WTC11 (cell line): ENCODE measurements around the gene SLIT3. TPM values are rescaled to one million over a fixed set of nuclear protein-coding genes. Genes with fewer than 3 reads are reported as not detected.

Experiments
- ATAC-seq: fragments of 200-7000 bp; cut with Tn5 transposase; 2 replicates; pipeline ENCODE4 v1.10.0; 2021; ENCODE audit warnings: mild to moderate bottlenecking, moderate library complexity
- CTCF ChIA-PET: fragments of 300-600 bp; sonication (Branson Sonifier 250); formaldehyde crosslinking; loops from one replicate; lab custom pipeline; 2021; ENCODE audit warnings: antibody characterized with exemption; lab: Charles Lee
- POLR2A ChIA-PET: fragments of 350-600 bp; sonication (Branson Sonifier 250); formaldehyde crosslinking; loops from one replicate; lab custom pipeline; 2021; ENCODE audit warnings: antibody characterized with exemption; lab: Charles Lee
- DNase-seq: peaks from one replicate; pipeline ENCODE4 v3.0.0; 2021; ENCODE audit warnings: low spot score
- H3K27ac Mint-ChIP-seq: 2 replicates; pipeline ENCODE4 v1.8.0; 2021; ENCODE audit warnings: mixed read lengths
- H3K27me3 Mint-ChIP-seq: 2 replicates; pipeline ENCODE4 v1.8.0; 2021; ENCODE audit warnings: low read depth, mild to moderate bottlenecking, moderate library complexity, mixed read lengths
- H3K36me3 Mint-ChIP-seq: 2 replicates; pipeline ENCODE4 v1.8.0; 2021; ENCODE audit warnings: mixed read lengths
- H3K4me1 Mint-ChIP-seq: 2 replicates; pipeline ENCODE4 v1.8.0; 2022; ENCODE audit warnings: mixed read lengths
- H3K4me3 Mint-ChIP-seq: 2 replicates; pipeline ENCODE4 v1.8.0; 2021; ENCODE audit warnings: mild to moderate bottlenecking, moderate library complexity, mixed read lengths
- H3K9me3 Mint-ChIP-seq: 2 replicates; pipeline ENCODE4 v1.8.0; 2021; ENCODE audit warnings: mixed read lengths
- CBFB ChIP-seq: sonication (generic); formaldehyde crosslinking; IDR thresholded peaks from 2 replicates; pipeline ENCODE4 v1.8.1; 2022; ENCODE audit warnings: mild to moderate bottlenecking, low read depth, missing genetic modification reagents
- CREB1 ChIP-seq: sonication (generic); formaldehyde crosslinking; IDR thresholded peaks from 2 replicates; pipeline ENCODE4 v1.8.0; 2023; ENCODE audit warnings: mild to moderate bottlenecking, missing genetic modification reagents
- EMX1 ChIP-seq: fragments of 250-450 bp; sonication (Bioruptor Pico); IDR thresholded peaks from 2 replicates; pipeline ENCODE4 v1.8.0; 2021; ENCODE audit warnings: mild to moderate bottlenecking
- GTF2I ChIP-seq: fragments of 250-450 bp; sonication (Bioruptor Pico); conservative IDR thresholded peaks from 2 replicates; pipeline ENCODE4 v1.4.0; 2021; ENCODE audit warnings: mild to moderate bottlenecking
- HMGA2 ChIP-seq: fragments of 250-450 bp; sonication (Bioruptor Pico); IDR thresholded peaks from 2 replicates; pipeline ENCODE4 v1.4.0; 2021; ENCODE audit warnings: mild to moderate bottlenecking, moderate library complexity
- KAT7 ChIP-seq: sonication (generic); formaldehyde crosslinking; IDR thresholded peaks from 2 replicates; pipeline ENCODE4 v1.8.1; 2023; ENCODE audit warnings: missing genetic modification reagents, mild to moderate bottlenecking, borderline replicate concordance
- NR1H2 ChIP-seq: sonication (generic); formaldehyde crosslinking; IDR thresholded peaks from 2 replicates; pipeline ENCODE4 v1.9.0; 2021; ENCODE audit warnings: mild to moderate bottlenecking, moderate library complexity, missing genetic modification reagents
- TEAD1 ChIP-seq: sonication (generic); formaldehyde crosslinking; IDR thresholded peaks from 2 replicates; pipeline ENCODE4 v1.8.0; 2022; ENCODE audit warnings: mild to moderate bottlenecking, missing genetic modification reagents
- TP53 ChIP-seq: sonication (generic); formaldehyde crosslinking; IDR thresholded peaks from 2 replicates; pipeline ENCODE4 v1.8.1; 2023; ENCODE audit warnings: mild to moderate bottlenecking, missing genetic modification reagents
- ZNF121 ChIP-seq: sonication (generic); formaldehyde crosslinking; IDR thresholded peaks from 2 replicates; pipeline ENCODE4 v1.8.0; 2023; ENCODE audit warnings: missing genetic modification reagents
- ZNF263 ChIP-seq: sonication (generic); formaldehyde crosslinking; IDR thresholded peaks from 2 replicates; pipeline ENCODE4 v1.8.1; 2022; ENCODE audit warnings: low read depth, mild to moderate bottlenecking, moderate library complexity, missing genetic modification reagents
- ZNF671 ChIP-seq: fragments of 250-450 bp; sonication (Bioruptor Pico); IDR thresholded peaks from 2 replicates; pipeline ENCODE4 v1.8.0; 2021; ENCODE audit warnings: mild to moderate bottlenecking
- total RNA-seq: library from RNA; stranded (reverse); gene quantifications from 3 replicates; pipeline ENCODE4 v1.2.3, GENCODE V29; 2021
- TF ChIP-seq, protein P1 (sequence below): fragments of 250-450 bp; sonication (Bioruptor Pico); IDR thresholded peaks from 2 replicates; pipeline ENCODE4 v1.9.0; 2021; ENCODE audit warnings: mild to moderate bottlenecking, borderline replicate concordance
- TF ChIP-seq, protein P2 (sequence below): sonication (generic); formaldehyde crosslinking; IDR thresholded peaks from 2 replicates; pipeline ENCODE4 v1.8.0; 2022; ENCODE audit warnings: mild to moderate bottlenecking, missing genetic modification reagents
- TF ChIP-seq, protein P3 (sequence below): sonication (generic); formaldehyde crosslinking; IDR thresholded peaks from 2 replicates; pipeline ENCODE4 v1.8.0; 2022; ENCODE audit warnings: mild to moderate bottlenecking, missing genetic modification reagents
- TF ChIP-seq, protein P4 (sequence below): fragments of 250-450 bp; sonication (Bioruptor Pico); conservative IDR thresholded peaks from 2 replicates; pipeline ENCODE4 v1.9.0; 2021; ENCODE audit warnings: mild to moderate bottlenecking
- TF ChIP-seq, protein P5 (sequence below): sonication (generic); formaldehyde crosslinking; IDR thresholded peaks from 2 replicates; pipeline ENCODE4 v1.8.1; 2022; ENCODE audit warnings: missing genetic modification reagents, borderline replicate concordance
- TF ChIP-seq, protein P6 (sequence below): sonication (generic); formaldehyde crosslinking; conservative IDR thresholded peaks from 2 replicates; pipeline ENCODE4 v1.8.1; 2022; ENCODE audit warnings: mild to moderate bottlenecking, missing genetic modification reagents
- TF ChIP-seq, protein P7 (sequence below): fragments of 250-450 bp; sonication (Bioruptor Pico); IDR thresholded peaks from 2 replicates; pipeline ENCODE4 v1.9.0; 2021; ENCODE audit warnings: mild to moderate bottlenecking

Gene SLIT3
- total RNA-seq, 1 experiment from 2014 or later = 1.9 TPM

- TF ChIP-seq, protein P1, sequence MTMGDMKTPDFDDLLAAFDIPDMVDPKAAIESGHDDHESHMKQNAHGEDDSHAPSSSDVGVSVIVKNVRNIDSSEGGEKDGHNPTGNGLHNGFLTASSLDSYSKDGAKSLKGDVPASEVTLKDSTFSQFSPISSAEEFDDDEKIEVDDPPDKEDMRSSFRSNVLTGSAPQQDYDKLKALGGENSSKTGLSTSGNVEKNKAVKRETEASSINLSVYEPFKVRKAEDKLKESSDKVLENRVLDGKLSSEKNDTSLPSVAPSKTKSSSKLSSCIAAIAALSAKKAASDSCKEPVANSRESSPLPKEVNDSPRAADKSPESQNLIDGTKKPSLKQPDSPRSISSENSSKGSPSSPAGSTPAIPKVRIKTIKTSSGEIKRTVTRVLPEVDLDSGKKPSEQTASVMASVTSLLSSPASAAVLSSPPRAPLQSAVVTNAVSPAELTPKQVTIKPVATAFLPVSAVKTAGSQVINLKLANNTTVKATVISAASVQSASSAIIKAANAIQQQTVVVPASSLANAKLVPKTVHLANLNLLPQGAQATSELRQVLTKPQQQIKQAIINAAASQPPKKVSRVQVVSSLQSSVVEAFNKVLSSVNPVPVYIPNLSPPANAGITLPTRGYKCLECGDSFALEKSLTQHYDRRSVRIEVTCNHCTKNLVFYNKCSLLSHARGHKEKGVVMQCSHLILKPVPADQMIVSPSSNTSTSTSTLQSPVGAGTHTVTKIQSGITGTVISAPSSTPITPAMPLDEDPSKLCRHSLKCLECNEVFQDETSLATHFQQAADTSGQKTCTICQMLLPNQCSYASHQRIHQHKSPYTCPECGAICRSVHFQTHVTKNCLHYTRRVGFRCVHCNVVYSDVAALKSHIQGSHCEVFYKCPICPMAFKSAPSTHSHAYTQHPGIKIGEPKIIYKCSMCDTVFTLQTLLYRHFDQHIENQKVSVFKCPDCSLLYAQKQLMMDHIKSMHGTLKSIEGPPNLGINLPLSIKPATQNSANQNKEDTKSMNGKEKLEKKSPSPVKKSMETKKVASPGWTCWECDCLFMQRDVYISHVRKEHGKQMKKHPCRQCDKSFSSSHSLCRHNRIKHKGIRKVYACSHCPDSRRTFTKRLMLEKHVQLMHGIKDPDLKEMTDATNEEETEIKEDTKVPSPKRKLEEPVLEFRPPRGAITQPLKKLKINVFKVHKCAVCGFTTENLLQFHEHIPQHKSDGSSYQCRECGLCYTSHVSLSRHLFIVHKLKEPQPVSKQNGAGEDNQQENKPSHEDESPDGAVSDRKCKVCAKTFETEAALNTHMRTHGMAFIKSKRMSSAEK (CRISPR knock-in tag) = no peak
- TF ChIP-seq, protein P2, sequence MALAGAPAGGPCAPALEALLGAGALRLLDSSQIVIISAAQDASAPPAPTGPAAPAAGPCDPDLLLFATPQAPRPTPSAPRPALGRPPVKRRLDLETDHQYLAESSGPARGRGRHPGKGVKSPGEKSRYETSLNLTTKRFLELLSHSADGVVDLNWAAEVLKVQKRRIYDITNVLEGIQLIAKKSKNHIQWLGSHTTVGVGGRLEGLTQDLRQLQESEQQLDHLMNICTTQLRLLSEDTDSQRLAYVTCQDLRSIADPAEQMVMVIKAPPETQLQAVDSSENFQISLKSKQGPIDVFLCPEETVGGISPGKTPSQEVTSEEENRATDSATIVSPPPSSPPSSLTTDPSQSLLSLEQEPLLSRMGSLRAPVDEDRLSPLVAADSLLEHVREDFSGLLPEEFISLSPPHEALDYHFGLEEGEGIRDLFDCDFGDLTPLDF = no peak
- no peak for TF ChIP-seq ZNF263 (CRISPR knock-in tag)
- TF ChIP-seq ZNF121 (CRISPR knock-in tag) = no peak
These were observed 20.7 kb downstream of the SLIT3 start (continued) for GRCh38 chr5:169280286-169280685.

GRCh38 chr5:169279125-169279524 is 21.8 kb downstream of the SLIT3 start:
- TF ChIP-seq EMX1 (CRISPR knock-in tag) (no peak), TP53 (CRISPR knock-in tag) (no peak), GTF2I (CRISPR knock-in tag) (no peak), NR1H2 (CRISPR knock-in tag) (no peak), KAT7 (CRISPR knock-in tag) (no peak), TEAD1 (CRISPR knock-in tag) (no peak), CBFB (CRISPR knock-in tag) (no peak), HMGA2 (CRISPR knock-in tag) (no peak)
- TF ChIP-seq, protein P3, sequence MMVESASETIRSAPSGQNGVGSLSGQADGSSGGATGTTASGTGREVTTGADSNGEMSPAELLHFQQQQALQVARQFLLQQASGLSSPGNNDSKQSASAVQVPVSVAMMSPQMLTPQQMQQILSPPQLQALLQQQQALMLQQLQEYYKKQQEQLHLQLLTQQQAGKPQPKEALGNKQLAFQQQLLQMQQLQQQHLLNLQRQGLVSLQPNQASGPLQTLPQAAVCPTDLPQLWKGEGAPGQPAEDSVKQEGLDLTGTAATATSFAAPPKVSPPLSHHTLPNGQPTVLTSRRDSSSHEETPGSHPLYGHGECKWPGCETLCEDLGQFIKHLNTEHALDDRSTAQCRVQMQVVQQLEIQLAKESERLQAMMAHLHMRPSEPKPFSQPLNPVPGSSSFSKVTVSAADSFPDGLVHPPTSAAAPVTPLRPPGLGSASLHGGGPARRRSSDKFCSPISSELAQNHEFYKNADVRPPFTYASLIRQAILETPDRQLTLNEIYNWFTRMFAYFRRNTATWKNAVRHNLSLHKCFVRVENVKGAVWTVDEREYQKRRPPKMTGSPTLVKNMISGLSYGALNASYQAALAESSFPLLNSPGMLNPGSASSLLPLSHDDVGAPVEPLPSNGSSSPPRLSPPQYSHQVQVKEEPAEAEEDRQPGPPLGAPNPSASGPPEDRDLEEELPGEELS (CRISPR knock-in tag) = no peak
- TF ChIP-seq, protein P4, sequence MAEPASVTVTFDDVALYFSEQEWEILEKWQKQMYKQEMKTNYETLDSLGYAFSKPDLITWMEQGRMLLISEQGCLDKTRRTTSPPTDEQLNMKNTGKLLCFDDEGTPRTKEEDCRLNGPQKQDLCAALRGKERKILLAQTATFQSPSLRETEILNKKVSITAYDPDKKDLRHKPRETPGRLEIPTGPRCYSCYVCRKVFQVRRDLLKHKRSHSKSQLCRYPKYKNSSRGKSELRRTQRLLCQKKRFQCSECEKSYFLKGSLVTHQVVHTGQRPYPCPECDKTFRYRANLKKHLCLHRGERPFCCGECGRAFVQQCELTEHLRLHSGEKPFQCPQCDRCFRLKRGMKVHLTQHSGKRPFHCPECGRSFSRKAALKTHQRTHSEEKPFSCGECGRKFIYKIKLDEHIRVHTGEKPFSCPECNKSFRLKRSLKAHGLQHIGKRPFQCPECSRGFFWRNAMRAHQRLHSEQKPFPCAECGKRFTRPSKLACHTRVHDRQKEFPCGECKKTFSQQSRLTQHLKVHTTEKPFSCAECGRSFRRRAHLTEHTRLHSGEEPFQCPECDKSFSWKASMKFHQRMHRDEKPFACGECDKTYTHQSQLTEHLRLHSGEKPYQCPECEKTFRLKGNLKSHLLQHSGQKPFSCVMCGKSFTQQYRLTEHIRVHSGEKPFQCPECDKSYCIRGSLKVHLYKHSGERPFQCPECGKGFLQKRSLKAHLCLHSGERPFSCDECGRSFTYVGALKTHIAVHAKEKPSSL (CRISPR knock-in tag) = no peak
- ChIA-PET CTCF (interaction anchor here (1.2 to 2.3 kb wide), 2 partner anchors 10 to 21 kb away, joined by 3 to 6 read pairs; no protein-coding TSS in a partner anchor), POLR2A (no interaction called here)
- Mint-ChIP-seq H3K4me1 (peaks cover 25% of the 10 kb centered on the region), H3K9me3 (no peaks in the 10 kb centered on the region), H3K36me3 (no peaks in the 10 kb centered on the region), H3K27ac (no peak overlapping the region), H3K4me3 (no peak overlapping the region), H3K27me3 (no peaks in the 10 kb centered on the region; the same call in 1 of the 2 replicates)
- ATAC-seq (peak; percentile 93), DNase-seq (no peak)

DNA sequence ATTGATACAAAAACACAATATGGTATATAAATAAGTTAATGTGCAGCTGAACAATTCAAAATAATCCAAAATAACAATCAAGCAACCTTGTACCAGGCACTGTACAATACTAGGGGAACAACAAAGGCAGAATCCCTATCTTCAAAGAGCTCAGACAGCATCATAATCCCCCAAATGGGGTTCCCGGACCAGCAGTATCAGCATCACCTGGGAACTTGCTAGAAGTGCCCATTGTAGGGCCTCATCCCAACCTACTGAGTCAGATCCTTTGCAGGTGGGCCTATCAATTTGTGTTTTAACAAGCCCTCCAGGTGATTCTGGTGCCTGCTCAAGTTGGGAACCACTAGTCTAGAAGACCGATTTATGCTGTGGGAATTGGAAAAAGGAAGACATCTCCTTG is 27.1 kb downstream of the SLIT3 start:
- Mint-ChIP-seq H3K4me1 (peaks cover 18% of the 10 kb centered on the region), H3K27me3 (no peaks in the 10 kb centered on the region; the same call in 1 of the 2 replicates), H3K36me3 (peaks cover 2% of the 10 kb centered on the region; the same call in 1 of the 2 replicates), H3K27ac (no peak overlapping the region), H3K9me3 (peaks cover 10% of the 10 kb centered on the region), H3K4me3 (no peak overlapping the region)
- ATAC-seq (no peak), DNase-seq (no peak)
- ChIA-PET POLR2A (no interaction called here), CTCF (no interaction called here)
- no peak for TF ChIP-seq CREB1 (CRISPR knock-in tag)
- TF ChIP-seq, protein P5, sequence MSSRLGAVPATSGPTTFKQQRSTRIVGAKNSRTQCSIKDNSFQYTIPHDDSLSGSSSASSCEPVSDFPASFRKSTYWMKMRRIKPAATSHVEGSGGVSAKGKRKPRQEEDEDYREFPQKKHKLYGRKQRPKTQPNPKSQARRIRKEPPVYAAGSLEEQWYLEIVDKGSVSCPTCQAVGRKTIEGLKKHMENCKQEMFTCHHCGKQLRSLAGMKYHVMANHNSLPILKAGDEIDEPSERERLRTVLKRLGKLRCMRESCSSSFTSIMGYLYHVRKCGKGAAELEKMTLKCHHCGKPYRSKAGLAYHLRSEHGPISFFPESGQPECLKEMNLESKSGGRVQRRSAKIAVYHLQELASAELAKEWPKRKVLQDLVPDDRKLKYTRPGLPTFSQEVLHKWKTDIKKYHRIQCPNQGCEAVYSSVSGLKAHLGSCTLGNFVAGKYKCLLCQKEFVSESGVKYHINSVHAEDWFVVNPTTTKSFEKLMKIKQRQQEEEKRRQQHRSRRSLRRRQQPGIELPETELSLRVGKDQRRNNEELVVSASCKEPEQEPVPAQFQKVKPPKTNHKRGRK (CRISPR knock-in tag) = no peak
- no peak for TF ChIP-seq EMX1 (CRISPR knock-in tag)
- TF ChIP-seq, protein P6, sequence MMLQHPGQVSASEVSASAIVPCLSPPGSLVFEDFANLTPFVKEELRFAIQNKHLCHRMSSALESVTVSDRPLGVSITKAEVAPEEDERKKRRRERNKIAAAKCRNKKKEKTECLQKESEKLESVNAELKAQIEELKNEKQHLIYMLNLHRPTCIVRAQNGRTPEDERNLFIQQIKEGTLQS (CRISPR knock-in tag) = no peak
- no peak for TF ChIP-seq ZNF671 (CRISPR knock-in tag)
- TF ChIP-seq, protein P7, sequence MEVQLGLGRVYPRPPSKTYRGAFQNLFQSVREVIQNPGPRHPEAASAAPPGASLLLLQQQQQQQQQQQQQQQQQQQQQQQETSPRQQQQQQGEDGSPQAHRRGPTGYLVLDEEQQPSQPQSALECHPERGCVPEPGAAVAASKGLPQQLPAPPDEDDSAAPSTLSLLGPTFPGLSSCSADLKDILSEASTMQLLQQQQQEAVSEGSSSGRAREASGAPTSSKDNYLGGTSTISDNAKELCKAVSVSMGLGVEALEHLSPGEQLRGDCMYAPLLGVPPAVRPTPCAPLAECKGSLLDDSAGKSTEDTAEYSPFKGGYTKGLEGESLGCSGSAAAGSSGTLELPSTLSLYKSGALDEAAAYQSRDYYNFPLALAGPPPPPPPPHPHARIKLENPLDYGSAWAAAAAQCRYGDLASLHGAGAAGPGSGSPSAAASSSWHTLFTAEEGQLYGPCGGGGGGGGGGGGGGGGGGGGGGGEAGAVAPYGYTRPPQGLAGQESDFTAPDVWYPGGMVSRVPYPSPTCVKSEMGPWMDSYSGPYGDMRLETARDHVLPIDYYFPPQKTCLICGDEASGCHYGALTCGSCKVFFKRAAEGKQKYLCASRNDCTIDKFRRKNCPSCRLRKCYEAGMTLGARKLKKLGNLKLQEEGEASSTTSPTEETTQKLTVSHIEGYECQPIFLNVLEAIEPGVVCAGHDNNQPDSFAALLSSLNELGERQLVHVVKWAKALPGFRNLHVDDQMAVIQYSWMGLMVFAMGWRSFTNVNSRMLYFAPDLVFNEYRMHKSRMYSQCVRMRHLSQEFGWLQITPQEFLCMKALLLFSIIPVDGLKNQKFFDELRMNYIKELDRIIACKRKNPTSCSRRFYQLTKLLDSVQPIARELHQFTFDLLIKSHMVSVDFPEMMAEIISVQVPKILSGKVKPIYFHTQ (CRISPR knock-in tag) = no peak
- TF ChIP-seq CBFB (CRISPR knock-in tag) = no peak
